ENCODE data around the gene MAP2K1. TPM values are rescaled to one million over a fixed set of nuclear protein-coding genes. Genes with fewer than 3 reads are reported as not detected.

The MAP2K1 gene
- total RNA-seq, 1 donor from 2014 or later = 57.7 TPM

- FAIRE-seq (no peak), DNase-seq (ENCODE audit: low read depth) (peak; percentile 73)
- TF ChIP-seq CTCF (IDR thresholded peaks at IDR 0.05; ENCODE audit: insufficient read depth, low read length, severe bottlenecking) = peak; percentile 56
- peak overlapping the region; percentile 75 for H3K4me3 ChIP-seq (ENCODE audit: low read depth, low read length)
- H3K27me3 ChIP-seq (ENCODE audit: control insufficient read depth, insufficient read depth, low read length) = no peaks in the 10 kb centered on the region
- H3K36me3 ChIP-seq (ENCODE audit: control insufficient read depth, insufficient read depth, low read length) = no peaks in the 10 kb centered on the region
Measured at GRCh38 chr15:66387163-66388042, 691 bp downstream of the MAP2K1 start.

- no peak for FAIRE-seq
- peaks cover 1% of the 10 kb centered on the region for H3K36me3 ChIP-seq (ENCODE audit: control insufficient read depth, insufficient read depth, low read length)
Measured at GRCh38 chr15:66388043-66388363, 1.3 kb downstream of the MAP2K1 start.

GRCh38 chr15:66388576-66388975 is 1.9 kb downstream of the MAP2K1 start:
- DNase-seq (ENCODE audit: low read depth) = no peak
- no peak for TF ChIP-seq CTCF (IDR thresholded peaks at IDR 0.05; ENCODE audit: insufficient read depth, low read length, severe bottlenecking)
- no peak overlapping the region for H3K4me3 ChIP-seq (ENCODE audit: low read depth, low read length)
- H3K27me3 ChIP-seq (ENCODE audit: control insufficient read depth, insufficient read depth, low read length) = no peaks in the 10 kb centered on the region
- no peak for FAIRE-seq
- H3K36me3 ChIP-seq (ENCODE audit: control insufficient read depth, insufficient read depth, low read length) = peaks cover 1% of the 10 kb centered on the region

More at GRCh38 chr15:66388043-66388363, 1.3 kb downstream of the MAP2K1 start:
- TF ChIP-seq CTCF (IDR thresholded peaks at IDR 0.05; ENCODE audit: insufficient read depth, low read length, severe bottlenecking) = no peak
- peak overlapping the region; percentile 75 for H3K4me3 ChIP-seq (ENCODE audit: low read depth, low read length)
- DNase-seq (ENCODE audit: low read depth) = no peak
- no peaks in the 10 kb centered on the region for H3K27me3 ChIP-seq (ENCODE audit: control insufficient read depth, insufficient read depth, low read length)

- DNase-seq (ENCODE audit: low read depth) (peak; percentile 38), FAIRE-seq (no peak)
- no peak overlapping the region for H3K4me3 ChIP-seq (ENCODE audit: low read depth, low read length)
- no peaks in the 10 kb centered on the region for H3K27me3 ChIP-seq (ENCODE audit: control insufficient read depth, insufficient read depth, low read length)
- H3K36me3 ChIP-seq (ENCODE audit: control insufficient read depth, insufficient read depth, low read length) = peaks cover 1% of the 10 kb centered on the region
- no peak for TF ChIP-seq CTCF (IDR thresholded peaks at IDR 0.05; ENCODE audit: insufficient read depth, low read length, severe bottlenecking)
Measured at GRCh38 chr15:66389098-66389858, 2.6 kb downstream of the MAP2K1 start.

- no peaks in the 10 kb centered on the region for H3K27me3 ChIP-seq (ENCODE audit: control insufficient read depth, insufficient read depth, low read length)
- TF ChIP-seq CTCF (IDR thresholded peaks at IDR 0.05; ENCODE audit: insufficient read depth, low read length, severe bottlenecking) = no peak
- H3K36me3 ChIP-seq (ENCODE audit: control insufficient read depth, insufficient read depth, low read length) = peaks cover 3% of the 10 kb centered on the region
- no peak overlapping the region for H3K4me3 ChIP-seq (ENCODE audit: low read depth, low read length)
- no peak for FAIRE-seq
- peak; percentile 76 for DNase-seq (ENCODE audit: low read depth)
Measured at GRCh38 chr15:66389859-66390381, 3.2 kb downstream of the MAP2K1 start.
